OCI-LY7 (cell line): ENCODE measurements around the gene ARPC2. TPM values are rescaled to one million over a fixed set of nuclear protein-coding genes. Genes with fewer than 3 reads are reported as not detected.

Experiments used
- BruUV-seq: library from RNA; stranded (reverse); fragments of 400-500 nt; replicated peaks from 2 replicates; lab custom pipeline; 2021; lab: Mats Ljungman, UMichigan
- CTCF ChIA-PET: fragments of 300-600 bp; sonication (Branson Sonifier 250); formaldehyde crosslinking; loops from one replicate; lab custom pipeline; 2022; ENCODE audit warnings: antibody characterized with exemption; ENCODE audit not compliant: unreplicated experiment; lab: Charles Lee
- POLR2A ChIA-PET: fragments of 300-600 bp; sonication (Branson Sonifier 250); formaldehyde crosslinking; loops from one replicate; lab custom pipeline; 2022; ENCODE audit warnings: antibody characterized with exemption; lab: Charles Lee
- DNase-seq: peaks from one replicate; pipeline ENCODE4 v3.0.0-alpha.2; 2015; ENCODE audit warnings: low spot score
- H2AFZ ChIP-seq: fragments of 200-600 bp; sonication (generic), shearing (Covaris generic); 2 replicates; pipeline ENCODE4 v1.6.1; 2014; ENCODE audit warnings: mild to moderate bottlenecking, antibody characterized with exemption, low read length, moderate library complexity
- H3K27ac ChIP-seq: fragments of 200-600 bp; sonication (generic); 2 replicates; pipeline ENCODE4 v1.5.1; 2014; ENCODE audit warnings: mixed run types, low read depth, mild to moderate bottlenecking, moderate library complexity, low read length, inconsistent platforms; ENCODE audit not compliant: poor library complexity, severe bottlenecking
- H3K36me3 ChIP-seq: fragments of 200-600 bp; sonication (generic); 2 replicates; pipeline ENCODE4 v1.6.1; 2014; ENCODE audit warnings: mild to moderate bottlenecking, antibody characterized with exemption, low read length, moderate library complexity, mixed read lengths; ENCODE audit not compliant: insufficient read depth
- H3K4me1 ChIP-seq: fragments of 200-600 bp; sonication (generic); 2 replicates; pipeline ENCODE4 v1.5.1; 2014; ENCODE audit warnings: mild to moderate bottlenecking, low read length; ENCODE audit not compliant: insufficient read depth, poor library complexity, severe bottlenecking
- H3K4me2 ChIP-seq: fragments of 200-600 bp; sonication (generic); 2 replicates; pipeline ENCODE4 v1.6.1; 2014; ENCODE audit warnings: mild to moderate bottlenecking, low read length
- H3K4me3 ChIP-seq: fragments of 200-600 bp; sonication (generic); 2 replicates; pipeline ENCODE4 v1.5.1; 2014; ENCODE audit warnings: mild to moderate bottlenecking, low read depth, low read length; ENCODE audit not compliant: poor library complexity, severe bottlenecking
- H3K79me2 ChIP-seq: fragments of 200-600 bp; sonication (generic); 2 replicates; pipeline ENCODE4 v1.6.1; 2016; ENCODE audit warnings: low read depth, mild to moderate bottlenecking, low read length, moderate library complexity, mixed read lengths; ENCODE audit not compliant: insufficient read depth
- H3K9me2 ChIP-seq: fragments of 200-600 bp; sonication (generic); 2 replicates; pipeline ENCODE4 v1.6.1; 2016; ENCODE audit warnings: mild to moderate bottlenecking, low read length, mixed read lengths; ENCODE audit not compliant: insufficient read depth
- H3K9me3 ChIP-seq: fragments of 200-600 bp; sonication (generic); 2 replicates; pipeline ENCODE4 v1.6.1; 2014; ENCODE audit warnings: mild to moderate bottlenecking, mixed run types, low read length, mixed read lengths
- H4K20me1 ChIP-seq: fragments of 200-600 bp; sonication (generic); 2 replicates; pipeline ENCODE4 v1.6.1; 2014; ENCODE audit warnings: mild to moderate bottlenecking, antibody characterized with exemption, low read length, moderate library complexity, mixed read lengths; ENCODE audit not compliant: insufficient read depth
- CTCF ChIP-seq: fragments of 200-600 bp; sonication (generic); conservative IDR thresholded peaks from 2 replicates; pipeline ENCODE4 v1.5.1; 2014; ENCODE audit warnings: mild to moderate bottlenecking, antibody characterized with exemption, low read length, moderate library complexity, mixed read lengths
- EZH2phosphoT487 ChIP-seq: fragments of 200-600 bp; sonication (generic); IDR thresholded peaks from 2 replicates; pipeline ENCODE4 v1.6.1; 2018; ENCODE audit warnings: low read depth, borderline replicate concordance, mild to moderate bottlenecking, mixed run types, antibody characterized with exemption, low read length, moderate library complexity, mixed read lengths
- intact Hi-C: fragments of 100-400 bp; cut with micrococcal nuclease; formaldehyde crosslinking; loops from one replicate; pipeline ENCODE4 v1.10.0; 2022; ENCODE audit not compliant: unreplicated experiment
- total RNA-seq, 2 experiments: library from RNA; depleted of rRNA in 1 of 2; stranded (reverse); fragments of >200 nt in 1 of 2; shearing (Covaris generic) in 1 of 2; gene quantifications; 2 replicates each; pipeline ENCODE4 v1.2.3, GENCODE V29; 2014 to 2022

The ARPC2 gene
- total RNA-seq, 2 experiments from 2014 or later = 264 to 545 TPM

- peaks cover 44% of the 10 kb centered on the region for H4K20me1 ChIP-seq
- H3K9me2 ChIP-seq = no peaks in the 10 kb centered on the region
- peaks cover 98% of the 10 kb centered on the region for H3K36me3 ChIP-seq
- no peak overlapping the region for H2AFZ ChIP-seq
- H3K4me3 ChIP-seq = no peak overlapping the region
- no peaks in the 10 kb centered on the region for H3K9me3 ChIP-seq
- peaks cover 82% of the 10 kb centered on the region for H3K79me2 ChIP-seq
- intact Hi-C loops = no loop called here
- no peak overlapping the region for H3K27ac ChIP-seq
- peaks cover 75% of the 10 kb centered on the region for H3K4me1 ChIP-seq
- no peak for DNase-seq
- BruUV-seq = no TSS peak
- ChIA-PET POLR2A (interaction anchor here (0.6 to 7.5 kb wide), 5 partner anchors 9 to 194 kb away, joined by 3 to 143 read pairs (median 4); partner anchors contain the start of gene ARPC2), CTCF (no interaction called here)
- no peak for TF ChIP-seq CTCF
- TF ChIP-seq EZH2phosphoT487 = no peak
- no peak overlapping the region for H3K4me2 ChIP-seq
These were observed 9.9 kb downstream of the ARPC2 start for GRCh38 chr2:218226903-218227302.

DNA sequence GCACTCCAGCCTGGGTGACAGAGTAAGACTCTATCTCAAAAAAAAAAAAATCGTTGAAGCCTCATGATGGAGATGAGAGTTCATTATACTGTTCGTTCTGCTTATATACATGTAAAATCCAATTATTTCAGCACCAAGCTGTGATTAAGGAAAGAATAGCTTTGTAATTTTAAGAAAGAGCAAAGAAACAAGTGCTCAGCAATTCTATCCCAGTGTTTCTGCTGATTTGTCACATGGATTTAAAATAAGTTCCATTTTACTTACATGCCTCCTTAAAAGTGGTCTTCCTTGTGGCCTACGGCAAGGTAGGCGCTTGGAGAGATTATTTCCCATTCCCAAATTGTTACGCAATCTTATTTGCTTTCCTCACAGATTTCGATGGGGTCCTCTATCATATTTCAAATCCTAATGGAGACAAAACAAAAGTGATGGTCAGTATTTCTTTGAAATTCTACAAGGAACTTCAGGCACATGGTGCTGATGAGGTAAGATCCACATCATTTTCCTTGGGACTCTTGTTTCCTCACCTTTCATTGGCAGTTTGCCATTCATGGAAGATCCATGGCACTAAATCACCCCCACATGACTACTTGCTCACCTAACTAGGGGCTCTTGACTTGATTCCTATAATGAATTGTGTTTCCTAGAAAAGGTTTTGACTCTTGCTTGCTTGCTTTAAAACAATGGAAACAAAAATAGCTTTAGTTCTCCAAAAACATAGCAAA is 11.5 kb downstream of the ARPC2 start:
- Histone ChIP-seq H3K27ac (peak overlapping the region; percentile 83), H3K9me2 (no peaks in the 10 kb centered on the region), H4K20me1 (peaks cover 27% of the 10 kb centered on the region), H3K4me3 (peak overlapping the region; percentile 9), H2AFZ (no peak overlapping the region), H3K79me2 (peaks cover 66% of the 10 kb centered on the region), H3K4me2 (peak overlapping the region; percentile 61), H3K4me1 (peaks cover 59% of the 10 kb centered on the region), H3K36me3 (peaks cover 98% of the 10 kb centered on the region), H3K9me3 (no peaks in the 10 kb centered on the region)
- DNase-seq = no peak
- ChIA-PET CTCF (interaction anchor here (1.2 kb wide), 1 partner anchor 9 kb away, joined by 5 read pairs; no protein-coding TSS in a partner anchor), POLR2A (interaction anchor here (0.7 to 7.5 kb wide), 10 partner anchors 10 to 975 kb away, joined by 3 to 143 read pairs (median 4); partner anchors contain the start of genes AAMP, ARPC2 and PNKD)
- no TSS peak for BruUV-seq
- intact Hi-C loops = loop anchor here (1.0 kb wide), 1 partner anchor 8 kb away; no protein-coding TSS in a partner anchor
- TF ChIP-seq CTCF (no peak), EZH2phosphoT487 (no peak)
